ENCODE results near the gene RANBP1.

Gene RANBP1

GRCh38 chr22:20084547-20085413 is 31.1 kb upstream of the RANBP1 start:
- no peak overlapping the region for H3K4me3 ChIP-seq (ENCODE audit: low read length)
- TF ChIP-seq, protein P1, sequence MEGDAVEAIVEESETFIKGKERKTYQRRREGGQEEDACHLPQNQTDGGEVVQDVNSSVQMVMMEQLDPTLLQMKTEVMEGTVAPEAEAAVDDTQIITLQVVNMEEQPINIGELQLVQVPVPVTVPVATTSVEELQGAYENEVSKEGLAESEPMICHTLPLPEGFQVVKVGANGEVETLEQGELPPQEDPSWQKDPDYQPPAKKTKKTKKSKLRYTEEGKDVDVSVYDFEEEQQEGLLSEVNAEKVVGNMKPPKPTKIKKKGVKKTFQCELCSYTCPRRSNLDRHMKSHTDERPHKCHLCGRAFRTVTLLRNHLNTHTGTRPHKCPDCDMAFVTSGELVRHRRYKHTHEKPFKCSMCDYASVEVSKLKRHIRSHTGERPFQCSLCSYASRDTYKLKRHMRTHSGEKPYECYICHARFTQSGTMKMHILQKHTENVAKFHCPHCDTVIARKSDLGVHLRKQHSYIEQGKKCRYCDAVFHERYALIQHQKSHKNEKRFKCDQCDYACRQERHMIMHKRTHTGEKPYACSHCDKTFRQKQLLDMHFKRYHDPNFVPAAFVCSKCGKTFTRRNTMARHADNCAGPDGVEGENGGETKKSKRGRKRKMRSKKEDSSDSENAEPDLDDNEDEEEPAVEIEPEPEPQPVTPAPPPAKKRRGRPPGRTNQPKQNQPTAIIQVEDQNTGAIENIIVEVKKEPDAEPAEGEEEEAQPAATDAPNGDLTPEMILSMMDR (IDR thresholded peaks at IDR 0.05; ENCODE audit: insufficient read depth, low read depth, low read length, missing control alignments), result peak; percentile 50
- DNase-seq (ENCODE audit: low read depth), result no peak

GRCh38 chr22:20085651-20086050 is 30.3 kb upstream of the RANBP1 start:
- DNase-seq (ENCODE audit: low read depth), result no peak
- TF ChIP-seq, protein P1 (IDR thresholded peaks at IDR 0.05; ENCODE audit: insufficient read depth, low read depth, low read length, missing control alignments), result no peak
- no peak overlapping the region for H3K4me3 ChIP-seq (ENCODE audit: low read length)

DNA sequence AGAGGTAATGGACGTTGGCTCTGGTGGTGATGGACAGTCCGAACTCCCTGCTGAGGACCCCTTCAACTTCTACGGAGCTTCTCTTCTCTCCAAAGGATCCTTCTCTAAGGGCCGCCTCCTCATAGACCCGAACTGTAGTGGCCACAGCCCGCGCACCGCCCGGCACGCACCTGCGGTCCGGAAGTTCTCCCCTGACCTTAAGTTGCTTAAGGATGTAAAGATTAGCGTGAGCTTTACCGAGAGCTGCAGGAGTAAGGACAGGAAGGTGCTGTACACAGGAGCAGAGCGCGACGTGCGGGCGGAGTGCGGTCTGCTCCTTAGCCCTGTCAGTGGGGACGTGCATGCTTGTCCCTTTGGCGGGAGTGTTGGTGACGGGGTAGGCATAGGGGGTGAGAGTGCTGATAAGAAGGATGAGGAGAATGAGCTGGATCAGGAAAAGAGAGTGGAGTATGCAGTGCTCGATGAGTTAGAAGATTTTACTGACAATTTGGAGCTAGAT is 29.8 kb upstream of the RANBP1 start:
- DNase-seq (ENCODE audit: low read depth), result no peak
- H3K4me3 ChIP-seq (ENCODE audit: low read length), result no peak overlapping the region
- TF ChIP-seq, protein P1 (IDR thresholded peaks at IDR 0.05; ENCODE audit: insufficient read depth, low read depth, low read length, missing control alignments), result no peak

DNA sequence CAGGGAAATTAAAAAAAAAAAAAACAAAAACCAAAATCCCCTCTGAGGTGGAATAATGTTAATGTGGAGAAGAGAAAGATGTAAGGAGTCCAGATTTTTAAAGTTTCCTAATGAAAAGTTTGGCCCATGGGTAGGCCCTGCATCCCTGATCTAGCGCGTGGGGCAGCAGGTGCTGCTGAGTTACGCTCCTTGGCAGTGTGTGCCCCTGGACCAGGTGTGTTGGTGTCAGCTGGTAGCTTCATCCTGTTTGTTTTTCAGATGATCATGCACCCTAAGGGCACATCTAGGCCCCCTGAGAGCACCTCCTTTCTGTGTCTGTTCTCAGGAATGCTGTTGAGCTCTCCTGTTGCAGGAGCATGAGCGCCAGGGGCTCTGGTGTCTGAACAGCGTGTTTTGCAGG is 29.1 kb upstream of the RANBP1 start:
- TF ChIP-seq, protein P1 (IDR thresholded peaks at IDR 0.05; ENCODE audit: insufficient read depth, low read depth, low read length, missing control alignments), result no peak
- H3K4me3 ChIP-seq (ENCODE audit: low read length), result no peak overlapping the region
- no peak for DNase-seq (ENCODE audit: low read depth)

- no peak for DNase-seq (ENCODE audit: low read depth)
- TF ChIP-seq, protein P1 (IDR thresholded peaks at IDR 0.05; ENCODE audit: insufficient read depth, low read depth, low read length, missing control alignments), result no peak
- H3K4me3 ChIP-seq (ENCODE audit: low read length), result no peak overlapping the region
Measured at GRCh38 chr22:20087319-20088262, 28.3 kb upstream of the RANBP1 start.

DNA sequence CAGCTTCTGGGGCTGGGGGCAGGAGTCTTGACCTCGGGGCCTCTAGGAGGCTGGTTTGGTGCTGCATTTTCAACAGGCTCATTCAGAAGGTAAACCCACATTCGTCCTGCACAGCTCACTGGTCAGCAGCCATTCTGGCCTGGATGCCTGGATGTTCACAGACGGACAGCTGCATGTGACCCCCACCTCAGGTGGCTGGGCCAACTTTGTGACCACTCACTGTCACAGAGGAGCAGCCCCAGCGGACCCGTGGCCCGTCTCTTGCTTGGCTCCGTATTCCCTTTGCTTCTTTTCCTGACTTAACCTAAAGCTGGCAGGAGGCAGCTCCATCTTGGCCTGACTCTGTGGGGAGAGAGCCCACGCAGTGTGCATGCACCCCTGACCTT is 27.6 kb upstream of the RANBP1 start:
- no peak for DNase-seq (ENCODE audit: low read depth)

More for the DNA sequence above, 27.6 kb upstream of the RANBP1 start:
- TF ChIP-seq, protein P1 (IDR thresholded peaks at IDR 0.05; ENCODE audit: insufficient read depth, low read depth, low read length, missing control alignments), result no peak
- H3K4me3 ChIP-seq (ENCODE audit: low read length), result no peak overlapping the region
